NCI-H345 treated with DMSO at 0.1 percent for 48 hours (cell line): ENCODE measurements around the gene ENTPD8.

ENCODE experiments used
- DNase-seq: peaks from one replicate; lab custom pipeline; 2025; ENCODE audit not compliant: unreplicated experiment; lab: John Stamatoyannopoulos, UW

ENTPD8 gene

DNA sequence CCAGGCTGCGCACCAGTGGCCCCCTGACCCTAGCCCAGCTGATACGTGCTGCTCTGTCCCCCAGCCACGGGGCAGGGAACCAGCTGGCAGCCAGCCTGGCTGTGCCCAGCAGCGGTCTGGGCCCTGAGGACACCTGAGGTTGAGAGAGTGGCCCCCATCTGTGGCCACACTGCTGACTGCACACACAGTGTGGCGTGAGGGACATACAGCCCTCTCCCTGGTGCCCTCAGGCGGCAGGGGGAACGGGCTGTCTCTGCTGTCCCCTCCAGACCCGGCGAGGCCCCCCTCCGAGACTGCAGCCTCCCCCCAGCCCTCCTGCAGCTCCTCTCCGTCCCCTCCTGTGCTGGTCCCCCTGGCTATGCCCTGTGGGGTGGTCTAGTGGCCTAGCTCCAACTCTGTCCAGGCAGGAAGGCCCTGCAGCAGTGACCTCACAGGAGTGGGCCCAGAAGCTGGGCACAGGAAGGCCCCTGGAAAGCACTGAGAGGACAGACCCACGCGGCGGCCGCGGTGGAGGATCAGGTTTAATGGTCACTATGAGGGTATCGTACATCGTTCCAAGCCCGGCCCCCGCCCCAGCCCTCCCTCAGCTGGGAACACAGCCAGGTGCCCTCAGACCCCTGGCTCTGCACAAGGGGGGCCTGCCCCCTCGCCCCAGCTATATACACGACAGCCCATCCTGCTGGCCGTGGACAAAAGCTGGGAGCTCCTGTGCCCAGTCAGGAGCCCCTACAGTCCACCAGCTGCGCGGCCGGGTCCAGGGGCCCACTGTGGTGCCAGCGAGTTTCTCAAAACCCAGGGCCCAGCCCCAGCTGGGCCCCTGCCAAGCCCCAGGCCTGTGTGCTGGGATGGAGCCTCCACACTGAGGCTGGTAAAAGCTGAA lies 6.8 kb upstream of the ENTPD8 start:
- no peak for DNase-seq

- DNase-seq: no peak
Observed at GRCh38 chr9:137446851-137447471, 5.8 kb upstream of the ENTPD8 start.

- DNase-seq: no peak
Observed at GRCh38 chr9:137445930-137446431, 4.8 kb upstream of the ENTPD8 start.

DNA sequence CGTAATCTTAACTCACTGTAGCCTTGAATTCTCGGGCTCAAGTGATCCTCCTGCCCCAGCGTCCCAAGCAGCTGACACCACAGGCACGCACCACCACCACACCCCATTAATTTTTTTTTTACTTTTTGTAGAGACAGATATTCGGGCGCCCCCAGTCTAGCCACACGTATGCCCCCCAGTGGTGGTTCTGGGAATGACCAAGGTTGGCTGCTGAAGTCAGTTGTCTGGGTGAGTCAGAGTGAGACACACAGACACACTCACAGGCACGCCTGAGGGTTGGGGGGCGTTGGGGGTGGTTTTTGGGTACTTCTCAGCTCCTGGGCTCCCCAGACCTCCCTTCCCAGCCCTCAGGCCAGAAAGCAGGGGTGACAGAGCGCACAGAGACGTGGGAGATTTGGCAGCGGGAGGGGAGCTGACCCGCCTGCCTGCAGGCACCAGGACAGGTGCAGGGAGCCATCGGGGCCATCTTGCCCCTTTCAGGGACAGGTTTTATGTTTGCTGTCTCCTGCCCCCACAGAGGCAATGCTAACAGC lies 4.2 kb upstream of the ENTPD8 start:
- peak; percentile 52 for DNase-seq

DNA sequence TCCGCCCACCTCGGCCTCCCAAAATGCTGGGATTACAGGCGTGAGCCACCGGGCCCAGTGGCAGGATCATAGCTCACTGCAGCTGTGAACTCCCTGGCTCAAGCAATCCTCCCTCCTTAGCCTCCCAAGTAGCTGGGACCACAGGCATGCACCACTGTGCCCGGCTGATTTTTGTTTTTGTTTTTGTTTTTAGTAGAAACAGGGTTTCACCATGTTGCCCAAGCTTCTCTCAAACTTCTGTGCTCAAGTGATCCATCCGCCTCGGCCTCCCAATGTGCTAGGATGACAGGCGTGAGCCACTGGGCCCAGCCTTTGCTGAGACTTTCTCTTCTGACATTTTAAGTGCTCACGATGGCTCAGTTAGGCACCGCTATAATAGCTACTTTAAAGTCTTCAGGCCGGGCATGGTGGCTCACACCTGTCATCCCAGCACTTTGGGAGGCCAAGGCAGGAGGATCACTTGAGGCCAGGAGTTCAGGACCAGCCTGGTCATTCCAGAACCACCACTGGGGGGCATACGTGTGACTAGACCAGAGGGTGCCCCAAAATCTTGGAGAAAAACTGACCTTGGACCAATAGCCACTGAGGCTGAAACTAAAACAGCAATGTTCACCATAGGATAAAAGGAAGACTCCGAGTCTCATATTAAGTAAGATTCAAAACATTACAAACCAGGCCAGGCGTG lies 3.1 kb upstream of the ENTPD8 start:
- no peak for DNase-seq

GRCh38 chr9:137441935-137442321 lies 771 bp upstream of the ENTPD8 start:
- DNase-seq: no peak

DNA sequence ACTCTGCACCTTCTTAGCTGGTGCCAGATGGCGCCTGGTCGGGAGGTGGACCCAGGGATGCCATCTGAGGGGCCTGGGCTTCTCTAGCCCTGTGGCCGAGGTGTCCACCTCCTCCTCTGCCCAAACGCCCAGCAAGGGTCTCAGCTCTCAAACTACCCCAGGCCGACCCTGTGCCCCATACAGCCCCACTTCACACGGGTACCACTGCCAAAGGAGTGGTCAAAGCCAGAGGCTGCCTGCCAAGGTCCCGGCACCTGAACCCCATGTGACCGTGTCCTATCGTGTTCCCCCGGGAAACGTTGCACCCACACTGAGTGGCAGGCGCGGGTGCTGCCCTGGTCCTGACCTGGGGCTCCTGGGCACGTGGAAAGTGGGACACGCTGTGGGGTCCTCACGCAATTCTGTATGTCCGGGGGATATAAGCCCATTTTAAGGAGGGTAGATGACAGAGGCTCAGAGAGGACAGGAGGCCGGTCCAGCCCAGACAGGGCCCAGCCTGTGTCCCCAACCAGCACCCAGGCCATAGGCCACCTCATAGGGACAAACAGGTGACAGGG lies 1.9 kb downstream of the ENTPD8 start:
- DNase-seq: no peak

DNA sequence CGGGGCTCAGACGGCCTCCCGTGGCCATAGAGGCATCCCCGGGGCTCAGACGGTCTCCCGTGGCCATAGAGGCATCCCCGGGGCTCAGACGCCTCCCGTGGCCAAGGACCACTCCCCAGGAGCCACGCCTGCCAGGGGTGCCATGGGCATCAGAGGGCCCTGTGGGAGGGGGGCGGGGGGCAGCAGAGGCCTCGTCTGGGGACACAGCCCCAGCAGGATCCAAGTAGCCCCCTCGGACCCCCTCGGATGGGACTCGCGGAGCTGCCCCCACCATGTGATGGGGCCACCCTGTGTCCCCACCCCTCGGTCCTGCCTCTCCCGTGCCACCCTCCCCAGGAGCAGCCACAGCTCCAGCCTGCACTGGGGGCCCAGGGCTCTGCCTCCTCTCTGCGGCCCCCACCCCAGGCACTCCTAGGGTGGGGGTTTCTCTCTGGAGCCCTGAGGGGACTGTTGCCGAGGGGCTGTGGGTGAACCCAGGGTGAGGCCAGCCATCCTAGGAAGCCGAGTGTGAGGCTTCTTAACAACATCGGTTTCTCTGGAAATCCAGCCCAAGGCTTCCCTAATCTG lies 2.5 kb downstream of the ENTPD8 start:
- DNase-seq: no peak

DNA sequence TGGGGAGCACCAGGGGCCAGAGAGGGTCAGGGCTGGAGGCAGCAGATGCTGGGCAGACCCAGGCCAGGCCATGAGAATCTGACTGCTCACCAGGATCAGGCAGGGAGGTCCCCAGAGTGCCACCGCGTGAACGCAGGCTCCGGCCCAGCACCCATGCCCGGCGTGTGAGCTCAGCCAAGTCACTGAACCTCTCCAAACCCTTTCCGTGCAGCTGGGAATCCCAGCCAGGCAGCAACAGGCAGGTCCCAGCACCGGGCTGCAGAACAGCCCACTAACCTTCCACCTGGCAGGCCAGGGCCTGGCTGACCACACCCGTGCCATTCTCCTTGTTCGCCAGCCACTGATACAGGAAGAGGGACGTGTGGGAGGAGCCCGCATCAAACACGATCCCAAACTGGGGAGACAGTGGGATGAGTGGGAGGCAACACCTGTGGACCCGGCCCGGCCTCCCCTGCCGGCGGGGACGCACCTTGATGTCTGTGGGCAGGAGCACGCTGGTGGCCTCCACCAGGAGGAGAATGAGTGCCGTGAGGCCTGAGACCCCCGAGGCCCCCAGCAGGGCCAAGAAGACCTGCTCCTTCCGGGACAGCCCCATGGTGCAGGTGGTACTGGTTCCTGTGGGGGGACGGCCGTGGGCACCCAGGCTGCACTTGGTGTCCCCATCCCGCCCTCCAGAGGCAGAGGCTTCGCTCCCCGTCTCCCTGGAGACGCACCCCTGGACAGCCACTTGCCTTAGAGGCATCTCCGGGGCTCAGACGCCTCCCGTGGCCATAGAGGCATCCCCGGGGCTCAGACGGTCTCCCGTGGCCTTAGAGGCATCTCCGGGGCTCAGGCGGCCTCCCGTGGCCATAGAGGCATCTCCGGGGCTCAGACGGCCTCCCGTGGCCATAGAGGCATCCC lies 3.2 kb downstream of the ENTPD8 start:
- no peak for DNase-seq

- DNase-seq: no peak
Observed at GRCh38 chr9:137436761-137437600, 4.2 kb downstream of the ENTPD8 start.

- no peak for DNase-seq
Observed at GRCh38 chr9:137435980-137436760, 5.0 kb downstream of the ENTPD8 start.

- DNase-seq: no peak
Observed at GRCh38 chr9:137435381-137435891, 5.7 kb downstream of the ENTPD8 start.

GRCh38 chr9:137434498-137435380 lies 6.4 kb downstream of the ENTPD8 start:
- DNase-seq: no peak

DNA sequence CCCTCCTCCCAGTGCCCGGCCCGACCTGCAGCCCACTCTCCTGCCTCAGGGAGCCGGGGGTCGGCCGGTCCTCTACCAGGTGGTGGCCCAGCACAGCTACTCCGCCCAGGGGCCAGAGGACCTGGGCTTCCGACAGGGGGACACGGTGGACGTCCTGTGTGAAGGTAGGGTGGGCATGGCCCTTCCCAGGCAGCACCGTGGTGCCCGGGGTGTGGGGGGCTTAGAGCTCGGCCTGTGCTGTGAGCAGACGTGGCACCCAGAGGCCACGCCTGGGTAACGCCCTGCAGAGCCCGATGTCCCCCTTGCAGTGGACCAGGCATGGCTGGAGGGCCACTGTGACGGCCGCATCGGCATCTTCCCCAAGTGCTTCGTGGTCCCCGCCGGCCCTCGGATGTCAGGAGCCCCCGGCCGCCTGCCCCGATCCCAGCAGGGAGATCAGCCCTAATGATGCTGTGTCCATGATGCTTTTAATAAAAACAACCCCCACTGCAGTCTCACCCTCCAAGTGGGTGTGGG lies 7.2 kb downstream of the ENTPD8 start:
- no peak for DNase-seq

- DNase-seq: no peak
Observed at GRCh38 chr9:137433349-137433915, 7.7 kb downstream of the ENTPD8 start.

GRCh38 chr9:137432687-137433348 lies 8.3 kb downstream of the ENTPD8 start:
- no peak for DNase-seq
